Endothelial cell of umbilical vein (primary cell): ENCODE measurements around the gene ACVRL1. TPM values are rescaled to one million over a fixed set of nuclear protein-coding genes. Genes with fewer than 3 reads are reported as not detected.

Experiments
- BruUV-seq: library from RNA; stranded (reverse); fragments of 400-500 nt; replicated peaks from 2 replicates; lab custom pipeline; 2021; lab: Mats Ljungman, UMichigan
- CTCF ChIA-PET: fragments of 300-600, 350-600 bp; sonication (Branson Sonifier 250); formaldehyde crosslinking; loops from one replicate; lab custom pipeline; 2021; ENCODE audit warnings: antibody characterized with exemption, inconsistent platforms; lab: Charles Lee
- POLR2A ChIA-PET: fragments of 300-600, 350-600 bp; sonication (Branson Sonifier 250); formaldehyde crosslinking; loops from one replicate; lab custom pipeline; 2021; ENCODE audit warnings: antibody characterized with exemption, inconsistent platforms; lab: Charles Lee
- DNase-seq: peaks from one replicate; pipeline ENCODE4 v3.0.0-alpha.2; 2011; ENCODE audit warnings: low read depth, low spot score
- FAIRE-seq: peaks from 2 replicates; lab custom pipeline; 2011; peaks lifted over from hg19 to GRCh38; lab: Jason Lieb, UNC
- H2AFZ ChIP-seq: 2 replicates; pipeline ENCODE4 v1.6.0; 2012; ENCODE audit warnings: low read depth, low read length, control low read depth, inconsistent platforms
- H3K27ac ChIP-seq: 2 replicates; pipeline ENCODE4 v1.5.1; 2011; ENCODE audit warnings: low read depth, mild to moderate bottlenecking, control low read depth, low read length, moderate library complexity; ENCODE audit not compliant: insufficient read depth
- H3K27me3 ChIP-seq, 2 experiments: 2 replicates each; pipeline versions ENCODE4 v1.6.0 to v1.6.1; 2011; ENCODE audit warnings: low read length in 2 of 2, mixed read lengths in 1 of 2; ENCODE audit not compliant: control insufficient read depth in 2 of 2, insufficient read depth in 2 of 2
- H3K36me3 ChIP-seq, 2 experiments: 2 replicates in 1 of 2; 3 replicates in 1 of 2; pipeline ENCODE4 v1.5.1; 2011; ENCODE audit warnings: low read length in 2 of 2, mild to moderate bottlenecking in 1 of 2, moderate library complexity in 1 of 2; ENCODE audit not compliant: control insufficient read depth in 2 of 2, insufficient read depth in 2 of 2; ENCODE audit errors: extremely low read depth in 1 of 2
- H3K4me1 ChIP-seq: 3 replicates; pipeline ENCODE4 v1.5.1; 2011; ENCODE audit warnings: mild to moderate bottlenecking, low read length; ENCODE audit not compliant: control insufficient read depth, insufficient read depth; ENCODE audit errors: extremely low read depth
- H3K4me2 ChIP-seq: 2 replicates; pipeline ENCODE4 v1.6.1; 2011; ENCODE audit warnings: low read length, control low read depth, mixed read lengths; ENCODE audit not compliant: insufficient read depth
- H3K4me3 ChIP-seq, 3 experiments: fragments of 200-600 bp in 1 of 3; sonication (generic), shearing (Covaris generic) in 1 of 3; replicated peaks in 1 of 3; 2 replicates each; pipeline ENCODE4 v1.5.1; 2011 to 2016; ENCODE audit warnings: control low read depth in 3 of 3, low read length in 3 of 3, mild to moderate bottlenecking in 2 of 3, inconsistent platforms in 1 of 3, low read depth in 1 of 3, moderate library complexity in 1 of 3; ENCODE audit not compliant: insufficient read depth in 1 of 3
- H3K79me2 ChIP-seq: 2 replicates; pipeline ENCODE4 v1.6.0; 2012; ENCODE audit warnings: low read length, inconsistent platforms; ENCODE audit not compliant: control insufficient read depth, insufficient read depth
- H3K9ac ChIP-seq: replicated peaks from 2 replicates; pipeline ENCODE3; 2011; ENCODE audit warnings: low read length, control low read depth; ENCODE audit not compliant: insufficient read depth; ENCODE audit errors: extremely low read depth
- H3K9me1 ChIP-seq: replicated peaks from 3 replicates; pipeline ENCODE4 v1.6.0; 2011; ENCODE audit warnings: mild to moderate bottlenecking, low read length; ENCODE audit not compliant: control insufficient read depth, insufficient read depth; ENCODE audit errors: extremely low read depth
- H3K9me3 ChIP-seq: replicated peaks from 2 replicates; pipeline ENCODE4 v1.5.1; 2012; ENCODE audit warnings: low read length, inconsistent platforms; ENCODE audit not compliant: control insufficient read depth, insufficient read depth
- H4K20me1 ChIP-seq: replicated peaks from 2 replicates; pipeline ENCODE3; 2011; ENCODE audit warnings: mild to moderate bottlenecking, low read length; ENCODE audit not compliant: control insufficient read depth, insufficient read depth; ENCODE audit errors: extremely low read depth
- EZH2 ChIP-seq: IDR thresholded peaks from 2 replicates; pipeline ENCODE4 v1.6.1; 2012; ENCODE audit warnings: borderline replicate concordance, low read depth, mild to moderate bottlenecking, moderate library complexity, low read length, inconsistent platforms; ENCODE audit not compliant: severe bottlenecking
- FOS ChIP-seq: IDR thresholded peaks from 2 replicates; pipeline ENCODE4 v1.6.1; 2011; ENCODE audit warnings: mild to moderate bottlenecking, low read length, moderate library complexity, borderline replicate concordance; ENCODE audit not compliant: insufficient read depth
- GATA2 ChIP-seq: IDR thresholded peaks from 2 replicates; pipeline ENCODE4 v1.7.0; 2011; ENCODE audit warnings: low read depth, mild to moderate bottlenecking, moderate library complexity, mixed read lengths, low read length; ENCODE audit not compliant: insufficient read length, insufficient read depth
- JUN ChIP-seq: IDR thresholded peaks from 2 replicates; pipeline ENCODE4 v1.6.1; 2011; ENCODE audit warnings: borderline replicate concordance, low read depth; ENCODE audit not compliant: insufficient read length, insufficient read depth
- MYC ChIP-seq: IDR thresholded peaks from one replicate; pipeline ENCODE4 v1.6.1; 2011; ENCODE audit warnings: mild to moderate bottlenecking, low read depth, low read length
- POLR2A ChIP-seq: IDR thresholded peaks from 2 replicates; pipeline ENCODE4 v1.6.1; 2012; ENCODE audit warnings: low read depth, mild to moderate bottlenecking, control low read depth, low read length
- POLR2AphosphoS5 ChIP-seq: IDR thresholded peaks from 2 replicates; pipeline ENCODE4 v1.6.1; 2012; ENCODE audit warnings: low read depth, mild to moderate bottlenecking, control low read depth, low read length, moderate library complexity; ENCODE audit not compliant: insufficient read depth
- dilution Hi-C: fragments of 300-500 bp; cut with MboI; formaldehyde crosslinking; loops from one replicate; pipeline ENCODE4 v1.15.0; 2019; ENCODE audit warnings: low sequenced_read_pairs; ENCODE audit not compliant: extremely low pct_ligation_motif_present
- intact Hi-C: fragments of 100-400 bp; cut with micrococcal nuclease; formaldehyde crosslinking; loops from one replicate; pipeline ENCODE4 v1.10.0; 2022
- polyA plus RNA-seq, 4 experiments: library from polyadenylated mRNA; depleted of rRNA in 3 of 4; stranded (reverse) in 3 of 4; unstranded in 1 of 4; fragments of >200 nt; gene quantifications; 2 replicates each; pipeline versions ENCODE4 v1.2.1 to v1.2.3, GENCODE V29; 2011 to 2012; ENCODE audit warnings: missing spikeins in 1 of 4
- total RNA-seq: library from RNA; stranded (reverse); gene quantifications from 2 replicates; pipeline ENCODE4 v1.2.3, GENCODE V29; 2021
- TF ChIP-seq, protein P1 (sequence below), 2 donors: IDR thresholded peaks; 1 replicate in 1 of 2; 2 replicates in 1 of 2; pipeline ENCODE4 v1.5.1; 2011; ENCODE audit warnings: low read length in 2 of 2, mild to moderate bottlenecking in 2 of 2, moderate library complexity in 2 of 2, control low read depth in 1 of 2, inconsistent platforms in 1 of 2, low read depth in 1 of 2; ENCODE audit not compliant: insufficient read depth in 1 of 2; ENCODE audit errors: extremely low read depth in 1 of 2
- TF ChIP-seq, protein P2 (sequence below): IDR thresholded peaks from 2 replicates; pipeline ENCODE4 v1.6.1; 2011; ENCODE audit not compliant: insufficient read depth, insufficient read length

Gene ACVRL1
- total and polyA plus RNA-seq, 2 donors (not counting 3 experiments of a cell fraction or from before 2014, with no cell fraction given), result 355 to 404 TPM

DNA sequence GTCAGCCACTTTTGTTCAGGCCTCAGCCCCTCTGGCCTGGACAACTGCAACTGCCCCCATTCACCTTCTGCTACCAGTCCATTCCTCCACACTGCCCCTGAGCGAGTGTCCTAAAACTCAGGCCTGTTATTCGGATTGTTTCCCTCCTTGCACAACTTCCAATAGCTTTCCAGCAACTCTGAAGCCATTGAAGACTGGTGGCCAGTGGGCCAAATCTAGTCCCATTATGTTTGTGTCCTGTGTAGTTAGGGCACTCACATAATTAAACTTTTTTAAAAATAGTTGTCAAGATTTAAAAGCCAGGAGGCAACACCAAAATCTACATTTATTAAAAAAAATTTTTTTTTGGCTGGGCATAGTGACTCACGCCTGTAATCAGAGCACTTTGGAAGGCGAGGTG, 41.0 kb upstream of the ACVRL1 start:
- DNase-seq (no peak), FAIRE-seq (no peak)
- dilution Hi-C loops (no loop called here), intact Hi-C loops (no loop called here)
- H3K36me3 ChIP-seq, result no peaks in the 10 kb centered on the region
- POLR2A ChIA-PET, result interaction anchor here (0.7 kb wide), 1 partner anchor 1522 kb away, joined by 4 read pairs; no protein-coding TSS in a partner anchor
- no peaks in the 10 kb centered on the region for H3K27me3 ChIP-seq
- TF ChIP-seq JUN, result no peak
- TF ChIP-seq MYC, result no peak
- TF ChIP-seq, protein P1, sequence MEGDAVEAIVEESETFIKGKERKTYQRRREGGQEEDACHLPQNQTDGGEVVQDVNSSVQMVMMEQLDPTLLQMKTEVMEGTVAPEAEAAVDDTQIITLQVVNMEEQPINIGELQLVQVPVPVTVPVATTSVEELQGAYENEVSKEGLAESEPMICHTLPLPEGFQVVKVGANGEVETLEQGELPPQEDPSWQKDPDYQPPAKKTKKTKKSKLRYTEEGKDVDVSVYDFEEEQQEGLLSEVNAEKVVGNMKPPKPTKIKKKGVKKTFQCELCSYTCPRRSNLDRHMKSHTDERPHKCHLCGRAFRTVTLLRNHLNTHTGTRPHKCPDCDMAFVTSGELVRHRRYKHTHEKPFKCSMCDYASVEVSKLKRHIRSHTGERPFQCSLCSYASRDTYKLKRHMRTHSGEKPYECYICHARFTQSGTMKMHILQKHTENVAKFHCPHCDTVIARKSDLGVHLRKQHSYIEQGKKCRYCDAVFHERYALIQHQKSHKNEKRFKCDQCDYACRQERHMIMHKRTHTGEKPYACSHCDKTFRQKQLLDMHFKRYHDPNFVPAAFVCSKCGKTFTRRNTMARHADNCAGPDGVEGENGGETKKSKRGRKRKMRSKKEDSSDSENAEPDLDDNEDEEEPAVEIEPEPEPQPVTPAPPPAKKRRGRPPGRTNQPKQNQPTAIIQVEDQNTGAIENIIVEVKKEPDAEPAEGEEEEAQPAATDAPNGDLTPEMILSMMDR (IDR thresholded peaks at IDR 0.05; ENCODE audit: extremely low read depth in 1 of 2, insufficient read depth in 1 of 2, low read depth in 1 of 2, low read length in 2 of 2), result no peak
- no peak for TF ChIP-seq FOS
- TF ChIP-seq POLR2A, result no peak
- TF ChIP-seq POLR2AphosphoS5, result no peak
- TF ChIP-seq, protein P2, sequence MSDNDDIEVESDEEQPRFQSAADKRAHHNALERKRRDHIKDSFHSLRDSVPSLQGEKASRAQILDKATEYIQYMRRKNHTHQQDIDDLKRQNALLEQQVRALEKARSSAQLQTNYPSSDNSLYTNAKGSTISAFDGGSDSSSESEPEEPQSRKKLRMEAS, result no peak
- TF ChIP-seq GATA2, result no peak
- TF ChIP-seq EZH2, result no peak
- no peaks in the 10 kb centered on the region for H3K79me2 ChIP-seq
- H3K4me3 ChIP-seq, result no peak overlapping the region
- no peak overlapping the region for H3K9ac ChIP-seq
- no peaks in the 10 kb centered on the region for H4K20me1 ChIP-seq
- CTCF ChIA-PET, result interaction anchor here (0.7 to 1.6 kb wide), 2 partner anchors 9 to 11 kb away, joined by 3 to 8 read pairs; no protein-coding TSS in a partner anchor
- no peak overlapping the region for H3K27ac ChIP-seq
- peaks cover 6% of the 10 kb centered on the region for H3K4me1 ChIP-seq
- no peaks in the 10 kb centered on the region for H3K9me3 ChIP-seq
- no peak overlapping the region for H3K4me2 ChIP-seq
- BruUV-seq, result no TSS peak
- no peak overlapping the region for H2AFZ ChIP-seq
- no peaks in the 10 kb centered on the region for H3K9me1 ChIP-seq
